HepG2 (cell line): Measurements from ENCODE around the gene HNRNPUL2. TPM values are rescaled to one million over a fixed set of nuclear protein-coding genes. Genes with fewer than 3 reads are reported as not detected.

Experiments
- CAMTA2 ChIP-seq: sonication (generic); formaldehyde crosslinking; IDR thresholded peaks from 2 replicates; pipeline ENCODE4 v1.4.0; 2020; ENCODE audit warnings: mild to moderate bottlenecking, missing genetic modification reagents, borderline replicate concordance
- MXI1 ChIP-seq: IDR thresholded peaks from 3 replicates; pipeline ENCODE4 v1.6.1; 2012; ENCODE audit warnings: low read depth, low read length, inconsistent platforms, borderline replicate concordance
- RELA ChIP-seq: sonication (generic); formaldehyde crosslinking; IDR thresholded peaks from 2 replicates; pipeline ENCODE4 v1.4.0; 2020; ENCODE audit warnings: missing genetic modification reagents
- RORA ChIP-seq: sonication (generic); formaldehyde crosslinking; IDR thresholded peaks from 2 replicates; pipeline ENCODE4 v1.5.0; 2020; ENCODE audit warnings: mild to moderate bottlenecking, missing genetic modification reagents, moderate library complexity
- SRY ChIP-seq: sonication (generic); formaldehyde crosslinking; IDR thresholded peaks from 2 replicates; pipeline ENCODE4 v1.8.0; 2022; ENCODE audit warnings: mild to moderate bottlenecking, missing genetic modification reagents
- TBX3 ChIP-seq: fragments of 450-650 bp; IDR thresholded peaks from 2 replicates; pipeline ENCODE4 v1.6.1; 2017; ENCODE audit warnings: antibody characterized with exemption, mild to moderate bottlenecking, inconsistent platforms, borderline replicate concordance
- ZNF878 ChIP-seq: sonication (generic); formaldehyde crosslinking; IDR thresholded peaks from 2 replicates; pipeline ENCODE4 v1.8.1; 2023; ENCODE audit warnings: mild to moderate bottlenecking, missing genetic modification reagents, moderate library complexity
- ZNF891 ChIP-seq: sonication (generic); formaldehyde crosslinking; IDR thresholded peaks from 2 replicates; pipeline ENCODE4 v1.5.0; 2020; ENCODE audit warnings: mild to moderate bottlenecking, missing genetic modification reagents
- polyA plus RNA-seq, 8 experiments: library from polyadenylated mRNA; depleted of rRNA in 3 of 8; stranded (reverse) in 7 of 8; unstranded in 1 of 8; fragments of >200 nt; fragmentation: Illumina TruSeq in 4 of 8; extraction: Trizol in 4 of 8; gene quantifications; 2 replicates each; pipeline versions ENCODE4 v1.2.1 to v1.2.3, GENCODE V29; 2011 to 2016; ENCODE audit warnings: low read depth in 4 of 8, missing spikeins in 1 of 8, mixed read lengths in 1 of 8; ENCODE audit not compliant: insufficient read depth in 1 of 8
- total RNA-seq, 5 experiments: library from RNA; depleted of rRNA; stranded (reverse); fragments of >200 nt; fragmentation: Illumina TruSeq; extraction: Trizol; gene quantifications; 2 replicates each; pipeline ENCODE4 v1.2.3, GENCODE V29; 2016; ENCODE audit warnings: low read depth in 1 of 5
- TF ChIP-seq, protein P1 (sequence below): sonication (generic); formaldehyde crosslinking; IDR thresholded peaks from 2 replicates; pipeline ENCODE4 v1.4.0; 2020; ENCODE audit warnings: missing genetic modification reagents
- TF ChIP-seq, protein P2 (sequence below): sonication (generic); formaldehyde crosslinking; IDR thresholded peaks from 2 replicates; pipeline ENCODE4 v1.8.0; 2022; ENCODE audit warnings: mild to moderate bottlenecking, missing genetic modification reagents
- TF ChIP-seq, protein P3 (sequence below): sonication (generic); formaldehyde crosslinking; IDR thresholded peaks from 2 replicates; pipeline ENCODE4 v1.4.0; 2020; ENCODE audit warnings: missing genetic modification reagents
- TF ChIP-seq, protein P4 (sequence below): IDR thresholded peaks from 2 replicates; pipeline ENCODE4 v1.6.1; 2016; ENCODE audit warnings: missing compliant biosample characterization, missing genetic modification reagents, borderline replicate concordance
- TF ChIP-seq, protein P5 (sequence below): sonication (generic); formaldehyde crosslinking; IDR thresholded peaks from 2 replicates; pipeline ENCODE4 v1.4.0; 2020; ENCODE audit warnings: mild to moderate bottlenecking, missing genetic modification reagents
- TF ChIP-seq, protein P6 (sequence below): sonication (generic); formaldehyde crosslinking; IDR thresholded peaks from 2 replicates; pipeline ENCODE4 v1.5.0; 2020; ENCODE audit warnings: mild to moderate bottlenecking, missing genetic modification reagents

Gene HNRNPUL2
- total and polyA plus RNA-seq, 2 of the 13 experiments (the other 11 are each of a cell fraction or from before 2014, with no cell fraction given): 8.4 to 9.6 TPM

DNA sequence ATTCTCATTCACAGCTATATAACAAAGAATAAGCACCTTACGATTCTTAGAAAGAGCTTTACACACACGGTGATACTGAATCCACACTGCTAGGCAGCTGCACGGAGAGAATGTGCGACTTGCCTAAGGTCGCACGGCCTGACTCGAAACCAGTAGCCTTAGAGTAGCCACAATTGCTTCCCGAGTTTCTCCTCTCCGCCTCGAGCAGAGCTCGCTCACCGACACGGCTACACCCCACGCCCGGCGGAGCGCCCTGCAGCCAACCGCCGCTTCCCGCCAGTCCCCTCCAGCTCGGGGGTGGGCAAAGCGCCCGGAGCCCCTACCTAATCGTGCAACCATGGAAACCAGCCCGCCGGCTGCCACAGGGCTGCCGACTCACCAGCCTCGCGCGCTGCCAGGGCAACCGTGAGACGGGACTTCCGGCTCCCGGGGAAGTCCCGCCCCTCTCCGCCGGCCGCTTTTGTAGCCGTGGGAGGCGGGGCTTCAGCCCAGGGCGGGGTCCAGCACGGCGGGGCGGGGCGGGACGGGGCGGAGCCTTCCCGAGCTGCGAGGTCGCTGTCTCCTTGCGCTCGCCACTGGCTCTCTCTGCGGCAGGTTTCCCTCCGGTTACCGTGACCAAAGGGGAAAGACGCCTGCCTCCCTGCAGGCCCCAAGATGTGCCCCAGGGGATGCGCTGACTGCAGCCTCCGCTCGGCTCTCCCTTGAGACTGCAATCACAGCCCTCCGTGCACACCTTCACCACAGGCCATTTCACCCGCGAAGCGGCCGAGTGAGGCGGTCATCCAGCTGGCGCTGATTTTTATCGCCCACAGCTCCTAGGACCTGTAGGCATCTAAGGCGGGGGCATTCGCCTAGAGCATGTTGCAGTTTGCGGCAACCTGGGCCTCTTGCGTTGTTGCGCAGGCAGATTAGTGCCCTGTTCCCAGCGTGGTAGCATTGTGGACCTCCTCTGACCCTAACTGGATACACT lies 21.1 kb downstream of the HNRNPUL2 start (continued):
- TF ChIP-seq, protein P1, sequence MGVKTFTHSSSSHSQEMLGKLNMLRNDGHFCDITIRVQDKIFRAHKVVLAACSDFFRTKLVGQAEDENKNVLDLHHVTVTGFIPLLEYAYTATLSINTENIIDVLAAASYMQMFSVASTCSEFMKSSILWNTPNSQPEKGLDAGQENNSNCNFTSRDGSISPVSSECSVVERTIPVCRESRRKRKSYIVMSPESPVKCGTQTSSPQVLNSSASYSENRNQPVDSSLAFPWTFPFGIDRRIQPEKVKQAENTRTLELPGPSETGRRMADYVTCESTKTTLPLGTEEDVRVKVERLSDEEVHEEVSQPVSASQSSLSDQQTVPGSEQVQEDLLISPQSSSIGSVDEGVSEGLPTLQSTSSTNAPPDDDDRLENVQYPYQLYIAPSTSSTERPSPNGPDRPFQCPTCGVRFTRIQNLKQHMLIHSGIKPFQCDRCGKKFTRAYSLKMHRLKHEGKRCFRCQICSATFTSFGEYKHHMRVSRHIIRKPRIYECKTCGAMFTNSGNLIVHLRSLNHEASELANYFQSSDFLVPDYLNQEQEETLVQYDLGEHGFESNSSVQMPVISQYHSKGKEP (CRISPR knock-in tag): no peak
- TF ChIP-seq, protein P2, sequence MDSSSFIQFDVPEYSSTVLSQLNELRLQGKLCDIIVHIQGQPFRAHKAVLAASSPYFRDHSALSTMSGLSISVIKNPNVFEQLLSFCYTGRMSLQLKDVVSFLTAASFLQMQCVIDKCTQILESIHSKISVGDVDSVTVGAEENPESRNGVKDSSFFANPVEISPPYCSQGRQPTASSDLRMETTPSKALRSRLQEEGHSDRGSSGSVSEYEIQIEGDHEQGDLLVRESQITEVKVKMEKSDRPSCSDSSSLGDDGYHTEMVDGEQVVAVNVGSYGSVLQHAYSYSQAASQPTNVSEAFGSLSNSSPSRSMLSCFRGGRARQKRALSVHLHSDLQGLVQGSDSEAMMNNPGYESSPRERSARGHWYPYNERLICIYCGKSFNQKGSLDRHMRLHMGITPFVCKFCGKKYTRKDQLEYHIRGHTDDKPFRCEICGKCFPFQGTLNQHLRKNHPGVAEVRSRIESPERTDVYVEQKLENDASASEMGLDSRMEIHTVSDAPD (CRISPR knock-in tag): no peak
- TF ChIP-seq, protein P3, sequence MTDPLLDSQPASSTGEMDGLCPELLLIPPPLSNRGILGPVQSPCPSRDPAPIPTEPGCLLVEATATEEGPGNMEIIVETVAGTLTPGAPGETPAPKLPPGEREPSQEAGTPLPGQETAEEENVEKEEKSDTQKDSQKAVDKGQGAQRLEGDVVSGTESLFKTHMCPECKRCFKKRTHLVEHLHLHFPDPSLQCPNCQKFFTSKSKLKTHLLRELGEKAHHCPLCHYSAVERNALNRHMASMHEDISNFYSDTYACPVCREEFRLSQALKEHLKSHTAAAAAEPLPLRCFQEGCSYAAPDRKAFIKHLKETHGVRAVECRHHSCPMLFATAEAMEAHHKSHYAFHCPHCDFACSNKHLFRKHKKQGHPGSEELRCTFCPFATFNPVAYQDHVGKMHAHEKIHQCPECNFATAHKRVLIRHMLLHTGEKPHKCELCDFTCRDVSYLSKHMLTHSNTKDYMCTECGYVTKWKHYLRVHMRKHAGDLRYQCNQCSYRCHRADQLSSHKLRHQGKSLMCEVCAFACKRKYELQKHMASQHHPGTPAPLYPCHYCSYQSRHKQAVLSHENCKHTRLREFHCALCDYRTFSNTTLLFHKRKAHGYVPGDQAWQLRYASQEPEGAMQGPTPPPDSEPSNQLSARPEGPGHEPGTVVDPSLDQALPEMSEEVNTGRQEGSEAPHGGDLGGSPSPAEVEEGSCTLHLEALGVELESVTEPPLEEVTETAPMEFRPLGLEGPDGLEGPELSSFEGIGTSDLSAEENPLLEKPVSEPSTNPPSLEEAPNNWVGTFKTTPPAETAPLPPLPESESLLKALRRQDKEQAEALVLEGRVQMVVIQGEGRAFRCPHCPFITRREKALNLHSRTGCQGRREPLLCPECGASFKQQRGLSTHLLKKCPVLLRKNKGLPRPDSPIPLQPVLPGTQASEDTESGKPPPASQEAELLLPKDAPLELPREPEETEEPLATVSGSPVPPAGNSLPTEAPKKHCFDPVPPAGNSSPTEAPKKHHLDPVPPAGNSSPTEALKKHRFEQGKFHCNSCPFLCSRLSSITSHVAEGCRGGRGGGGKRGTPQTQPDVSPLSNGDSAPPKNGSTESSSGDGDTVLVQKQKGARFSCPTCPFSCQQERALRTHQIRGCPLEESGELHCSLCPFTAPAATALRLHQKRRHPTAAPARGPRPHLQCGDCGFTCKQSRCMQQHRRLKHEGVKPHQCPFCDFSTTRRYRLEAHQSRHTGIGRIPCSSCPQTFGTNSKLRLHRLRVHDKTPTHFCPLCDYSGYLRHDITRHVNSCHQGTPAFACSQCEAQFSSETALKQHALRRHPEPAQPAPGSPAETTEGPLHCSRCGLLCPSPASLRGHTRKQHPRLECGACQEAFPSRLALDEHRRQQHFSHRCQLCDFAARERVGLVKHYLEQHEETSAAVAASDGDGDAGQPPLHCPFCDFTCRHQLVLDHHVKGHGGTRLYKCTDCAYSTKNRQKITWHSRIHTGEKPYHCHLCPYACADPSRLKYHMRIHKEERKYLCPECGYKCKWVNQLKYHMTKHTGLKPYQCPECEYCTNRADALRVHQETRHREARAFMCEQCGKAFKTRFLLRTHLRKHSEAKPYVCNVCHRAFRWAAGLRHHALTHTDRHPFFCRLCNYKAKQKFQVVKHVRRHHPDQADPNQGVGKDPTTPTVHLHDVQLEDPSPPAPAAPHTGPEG: no peak
- TF ChIP-seq, protein P4, sequence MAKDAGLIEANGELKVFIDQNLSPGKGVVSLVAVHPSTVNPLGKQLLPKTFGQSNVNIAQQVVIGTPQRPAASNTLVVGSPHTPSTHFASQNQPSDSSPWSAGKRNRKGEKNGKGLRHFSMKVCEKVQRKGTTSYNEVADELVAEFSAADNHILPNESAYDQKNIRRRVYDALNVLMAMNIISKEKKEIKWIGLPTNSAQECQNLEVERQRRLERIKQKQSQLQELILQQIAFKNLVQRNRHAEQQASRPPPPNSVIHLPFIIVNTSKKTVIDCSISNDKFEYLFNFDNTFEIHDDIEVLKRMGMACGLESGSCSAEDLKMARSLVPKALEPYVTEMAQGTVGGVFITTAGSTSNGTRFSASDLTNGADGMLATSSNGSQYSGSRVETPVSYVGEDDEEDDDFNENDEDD: no peak
- TF ChIP-seq ZNF878 (CRISPR knock-in tag): no peak
- TF ChIP-seq RELA (CRISPR knock-in tag): no peak
- TF ChIP-seq TBX3: no peak
- TF ChIP-seq CAMTA2 (CRISPR knock-in tag): no peak
- peak; percentile 96 for TF ChIP-seq MXI1
- no peak for TF ChIP-seq RORA (CRISPR knock-in tag)
- TF ChIP-seq, protein P5, sequence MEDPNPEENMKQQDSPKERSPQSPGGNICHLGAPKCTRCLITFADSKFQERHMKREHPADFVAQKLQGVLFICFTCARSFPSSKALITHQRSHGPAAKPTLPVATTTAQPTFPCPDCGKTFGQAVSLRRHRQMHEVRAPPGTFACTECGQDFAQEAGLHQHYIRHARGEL (CRISPR knock-in tag): no peak
- peak; percentile 47; the same call in 1 of the 2 replicates for TF ChIP-seq SRY (CRISPR knock-in tag)
- TF ChIP-seq ZNF891 (CRISPR knock-in tag): no peak
- TF ChIP-seq, protein P6, sequence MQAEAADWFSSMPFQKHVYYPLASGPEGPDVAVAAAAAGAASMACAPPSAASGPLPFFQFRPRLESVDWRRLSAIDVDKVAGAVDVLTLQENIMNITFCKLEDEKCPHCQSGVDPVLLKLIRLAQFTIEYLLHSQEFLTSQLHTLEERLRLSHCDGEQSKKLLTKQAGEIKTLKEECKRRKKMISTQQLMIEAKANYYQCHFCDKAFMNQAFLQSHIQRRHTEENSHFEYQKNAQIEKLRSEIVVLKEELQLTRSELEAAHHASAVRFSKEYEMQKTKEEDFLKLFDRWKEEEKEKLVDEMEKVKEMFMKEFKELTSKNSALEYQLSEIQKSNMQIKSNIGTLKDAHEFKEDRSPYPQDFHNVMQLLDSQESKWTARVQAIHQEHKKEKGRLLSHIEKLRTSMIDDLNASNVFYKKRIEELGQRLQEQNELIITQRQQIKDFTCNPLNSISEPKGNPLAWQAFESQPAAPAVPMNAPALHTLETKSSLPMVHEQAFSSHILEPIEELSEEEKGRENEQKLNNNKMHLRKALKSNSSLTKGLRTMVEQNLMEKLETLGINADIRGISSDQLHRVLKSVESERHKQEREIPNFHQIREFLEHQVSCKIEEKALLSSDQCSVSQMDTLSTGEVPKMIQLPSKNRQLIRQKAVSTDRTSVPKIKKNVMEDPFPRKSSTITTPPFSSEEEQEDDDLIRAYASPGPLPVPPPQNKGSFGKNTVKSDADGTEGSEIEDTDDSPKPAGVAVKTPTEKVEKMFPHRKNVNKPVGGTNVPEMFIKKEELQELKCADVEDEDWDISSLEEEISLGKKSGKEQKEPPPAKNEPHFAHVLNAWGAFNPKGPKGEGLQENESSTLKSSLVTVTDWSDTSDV (CRISPR knock-in tag): 0 out of 2 replicates have a peak, but pooled peaks have one; percentile 22
